HG02938 (cell line): ENCODE data around the gene HLA-F.

Source experiments
- ATAC-seq: cut with Tn5 transposase; IDR thresholded peaks from one replicate; pipeline ENCODE4 v1.9.1; 2021; ENCODE audit warnings: mild to moderate bottlenecking, moderate library complexity; ENCODE audit not compliant: unreplicated experiment

Gene HLA-F

DNA sequence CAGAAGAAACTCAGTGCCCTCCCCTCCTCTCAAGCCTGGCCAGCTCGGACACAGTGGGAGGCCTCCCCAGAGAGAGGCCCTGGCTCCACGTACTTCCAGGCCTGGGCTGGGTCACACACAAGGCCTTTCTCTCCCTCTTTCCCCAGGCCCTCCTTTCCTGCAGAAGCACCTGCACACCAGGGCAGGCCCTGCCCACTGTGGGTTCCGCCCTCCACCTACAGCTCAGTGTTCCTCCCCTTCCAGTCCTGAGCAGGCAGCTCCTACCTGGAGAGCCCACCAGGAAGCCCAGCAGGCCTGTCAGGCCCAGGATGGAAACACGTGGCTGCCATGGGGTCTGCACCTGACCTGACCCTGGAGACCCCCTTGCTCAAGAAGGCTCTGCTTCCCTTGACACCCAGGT, 18.9 kb downstream of the HLA-F start:
- ATAC-seq: no peak

DNA sequence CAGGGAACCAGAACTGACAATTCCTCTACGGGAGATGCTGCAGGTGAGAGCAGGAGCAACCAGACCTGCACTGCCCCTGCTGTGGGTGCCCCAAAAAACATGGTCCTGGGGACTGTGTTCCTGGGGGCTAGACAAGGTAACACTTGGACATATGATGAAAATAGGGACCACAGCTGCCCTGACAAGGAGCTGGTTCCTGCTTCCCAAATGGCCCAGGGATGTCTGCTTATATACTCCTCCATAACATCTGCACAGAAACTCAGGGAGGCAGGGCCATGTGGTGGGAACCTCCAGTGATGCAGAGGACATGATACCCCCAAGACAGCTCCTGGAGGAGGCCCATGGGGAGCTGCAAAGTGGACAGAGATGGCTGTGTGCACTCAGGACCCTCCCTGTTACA, 19.8 kb downstream of the HLA-F start:
- no peak for ATAC-seq

DNA sequence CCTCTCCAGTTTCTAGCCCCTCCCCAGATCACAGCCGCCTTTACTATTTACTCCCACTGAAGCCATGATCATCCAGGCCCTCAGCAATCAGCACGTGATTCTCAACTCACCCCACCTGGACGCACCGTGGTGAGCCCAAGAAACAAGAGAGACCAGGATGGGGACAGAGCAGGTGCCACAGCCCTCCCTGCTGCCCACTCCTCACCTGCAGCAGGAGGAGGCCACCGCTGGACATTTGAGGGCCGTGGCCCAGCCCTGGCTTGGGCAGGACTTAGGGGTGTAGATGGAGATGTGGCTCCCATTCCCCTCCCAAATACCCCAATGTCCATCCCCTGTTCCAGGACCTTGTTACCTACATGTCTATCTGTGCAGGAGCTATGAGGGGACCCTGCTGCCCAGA, 20.3 kb downstream of the HLA-F start:
- ATAC-seq: no peak

DNA sequence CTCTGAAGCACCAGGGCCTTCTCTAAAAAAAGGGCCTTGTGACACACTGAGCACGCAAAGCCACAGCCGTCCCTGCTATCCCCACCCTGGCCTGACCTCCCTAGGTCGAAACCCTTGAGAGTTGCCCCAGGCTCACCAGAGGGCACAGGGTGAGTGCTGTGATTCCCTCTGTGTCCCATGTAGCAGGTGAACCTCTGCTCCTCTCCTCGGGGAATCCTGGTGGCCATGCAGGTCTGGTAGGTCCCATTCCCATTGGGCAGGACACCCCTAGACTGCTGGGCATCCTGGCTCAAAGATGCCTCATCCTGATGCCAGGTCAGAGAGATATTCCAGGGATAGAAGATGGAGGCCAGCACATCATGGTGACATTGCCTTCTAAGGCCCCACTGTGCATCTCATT, 20.9 kb downstream of the HLA-F start:
- no peak for ATAC-seq

DNA sequence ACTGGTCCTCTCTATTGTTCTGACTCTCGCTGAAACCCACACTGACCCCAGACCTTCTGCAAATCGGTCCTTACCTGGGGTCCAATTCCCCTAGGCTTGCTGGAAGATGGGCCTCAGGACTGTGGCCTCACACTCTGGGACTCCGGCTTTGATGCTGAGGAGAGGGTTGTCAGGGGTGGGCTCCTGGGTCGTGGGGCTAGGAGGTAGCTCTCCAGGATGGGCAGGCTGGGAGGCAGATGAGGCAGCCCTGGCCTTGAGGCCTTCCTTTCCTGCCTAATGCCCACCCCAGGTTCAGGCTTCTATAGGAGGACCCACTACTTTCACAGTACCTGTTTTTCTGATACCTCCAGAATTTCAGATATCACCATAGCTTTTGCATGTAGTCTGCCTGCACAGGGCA, 21.4 kb downstream of the HLA-F start:
- ATAC-seq: no peak

DNA sequence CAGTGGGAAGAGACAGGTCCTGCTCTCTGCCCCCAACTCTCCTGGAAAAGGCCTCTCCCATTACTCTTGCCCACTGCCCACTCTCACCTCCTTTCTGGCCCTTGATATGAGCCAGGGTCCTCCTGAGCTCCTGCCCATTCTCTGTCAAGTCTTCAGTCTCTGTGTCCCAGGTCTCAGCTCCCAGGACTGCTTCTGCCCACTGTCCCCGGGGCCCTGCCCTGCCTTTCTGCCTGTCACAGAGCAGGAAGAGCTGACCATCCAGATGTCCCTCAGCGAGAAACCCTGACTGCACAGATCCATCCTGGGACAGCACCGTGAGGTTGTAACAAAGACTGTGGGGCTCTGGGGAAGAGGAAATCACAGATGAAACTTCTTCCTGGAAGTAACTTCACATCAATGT, 22.2 kb downstream of the HLA-F start:
- ATAC-seq: no peak

DNA sequence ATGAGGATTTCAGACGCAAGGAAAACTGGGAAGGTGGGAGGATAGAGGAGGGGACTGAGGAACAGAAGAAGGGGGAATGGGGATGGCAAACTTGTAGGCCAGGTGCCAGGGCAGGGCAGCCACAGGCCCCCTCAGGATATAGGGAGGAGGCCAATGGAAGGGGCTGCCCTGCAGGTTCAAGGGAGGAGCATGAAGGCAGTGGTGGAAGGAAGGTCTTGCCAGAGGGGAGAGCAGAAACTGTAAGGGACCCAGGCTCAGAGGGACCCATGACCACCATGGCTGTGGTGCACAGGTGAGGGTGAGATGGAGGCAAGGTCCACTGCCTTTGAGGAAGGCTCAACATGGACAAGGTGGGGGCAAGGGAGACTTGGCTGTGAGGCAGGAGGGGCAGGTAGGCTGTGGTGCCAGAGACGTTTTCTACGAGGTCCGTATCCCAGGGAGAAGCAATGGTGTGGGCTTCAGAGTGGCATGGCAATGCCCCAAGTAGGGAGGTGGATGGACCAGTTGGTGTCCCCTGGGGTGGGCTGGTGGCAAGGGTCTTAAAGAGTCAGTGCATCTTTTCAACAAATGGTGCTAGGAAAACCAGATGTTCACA, 22.7 kb downstream of the HLA-F start:
- no peak for ATAC-seq

DNA sequence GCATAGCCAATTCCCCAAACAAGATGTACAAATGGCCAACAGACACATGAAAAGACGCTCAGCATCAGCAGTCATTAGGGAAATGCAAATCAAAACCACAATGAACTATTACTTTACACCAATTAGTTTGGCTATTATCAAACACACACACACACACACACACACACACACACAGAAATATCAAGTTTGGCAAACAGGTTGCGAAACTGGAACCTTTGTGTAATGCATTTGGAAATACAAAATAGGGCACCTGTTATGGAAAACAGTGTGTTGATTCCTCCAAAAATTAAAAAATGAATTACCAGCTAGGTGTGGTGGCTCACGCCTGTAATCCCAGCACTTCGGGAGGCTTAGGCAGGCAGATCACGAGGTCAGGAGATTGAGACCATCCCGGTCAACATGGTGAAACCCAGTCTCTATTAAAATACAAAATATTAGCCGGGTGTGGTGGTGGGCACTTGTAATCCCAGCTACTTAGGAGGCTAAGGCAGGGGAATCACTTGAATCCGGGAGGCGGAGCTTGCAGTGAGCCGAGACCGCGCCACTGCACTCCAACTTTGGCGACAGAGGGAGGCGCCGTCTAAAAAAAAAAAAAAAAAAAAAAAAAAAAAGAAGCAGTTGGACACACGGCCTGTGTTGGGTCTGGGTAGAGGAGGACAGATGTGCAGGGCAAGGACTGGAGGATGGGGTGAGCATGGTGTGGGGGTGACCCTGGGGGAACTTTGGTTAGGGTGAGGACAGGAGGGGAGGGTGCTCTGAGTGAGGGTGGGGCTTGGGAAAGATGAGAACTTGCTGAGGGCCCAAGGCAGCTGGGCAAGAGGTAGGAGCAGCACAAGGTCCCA, 23.8 kb downstream of the HLA-F start:
- no peak for ATAC-seq

DNA sequence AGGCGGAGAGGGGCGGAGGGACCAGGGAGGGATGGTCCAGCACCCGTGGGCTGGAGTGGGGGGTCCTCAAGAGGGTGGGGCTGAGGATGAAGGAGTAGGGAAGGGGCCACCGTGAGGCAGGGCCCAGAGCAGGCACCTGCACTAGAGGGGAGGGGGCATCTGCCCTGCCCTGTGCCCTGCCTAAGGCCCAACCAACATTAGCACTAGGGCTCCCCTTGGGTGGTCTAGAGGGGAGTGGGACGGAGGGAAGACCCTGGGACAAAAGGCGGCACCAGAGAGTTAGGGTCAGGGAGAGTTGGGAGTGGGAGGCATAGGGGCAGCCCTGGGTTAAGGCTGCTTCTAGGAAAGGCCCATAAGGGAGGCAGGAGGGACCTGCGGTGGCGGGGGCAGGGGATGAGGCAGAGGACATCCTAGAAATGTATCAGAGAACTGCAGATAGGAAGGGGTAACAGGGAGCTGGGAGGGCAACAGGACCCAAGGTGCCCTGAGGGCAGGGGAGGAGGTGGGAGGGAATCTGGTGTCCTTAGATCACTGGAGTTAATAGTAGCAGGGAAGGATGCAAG, 24.5 kb downstream of the HLA-F start:
- ATAC-seq: no peak

DNA sequence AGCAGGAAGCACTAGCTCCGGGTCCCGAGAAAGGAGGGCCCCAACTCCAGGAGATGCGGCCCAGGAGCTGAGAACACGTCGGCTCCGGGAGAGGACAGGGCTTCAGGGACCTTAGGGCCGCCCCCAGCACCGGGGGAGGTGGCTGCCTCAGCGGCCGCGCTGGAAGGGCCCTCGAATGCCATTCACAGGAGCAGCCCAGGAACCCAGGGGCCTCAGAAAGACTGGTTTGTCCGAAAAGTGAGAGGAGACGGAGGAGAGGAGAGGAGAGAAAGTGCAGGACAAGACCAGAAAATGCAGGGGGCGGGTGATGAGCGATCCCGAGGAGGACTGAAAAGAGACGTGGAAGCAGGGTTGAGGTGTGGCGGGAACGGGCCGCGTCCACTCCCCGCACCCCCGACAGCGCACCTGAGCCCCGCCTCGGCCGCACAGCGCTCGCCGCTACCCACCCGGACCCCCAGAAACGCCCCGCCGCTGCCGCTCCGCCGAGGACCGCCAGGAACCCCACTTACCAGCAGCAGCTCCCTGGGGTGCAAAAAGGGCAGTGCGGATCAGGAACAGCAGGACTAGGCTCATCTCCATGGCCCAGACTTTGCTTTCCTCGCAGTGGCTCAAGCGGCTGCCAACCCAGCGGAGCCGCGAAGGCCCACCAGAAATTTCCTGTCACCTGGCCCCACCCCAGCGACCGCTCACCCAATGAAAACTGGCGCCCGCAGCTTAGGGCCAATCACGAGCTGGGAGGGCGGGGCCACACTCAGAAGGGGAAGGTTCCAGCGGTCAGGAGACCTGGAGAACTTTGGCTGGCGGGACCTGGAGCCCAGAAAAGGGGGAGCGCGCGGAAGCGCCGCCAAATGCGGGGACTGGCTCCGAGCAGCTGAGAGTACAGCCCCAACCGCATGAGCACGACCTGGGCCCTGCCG, 25.4 kb downstream of the HLA-F start:
- peak; percentile 81 for ATAC-seq

DNA sequence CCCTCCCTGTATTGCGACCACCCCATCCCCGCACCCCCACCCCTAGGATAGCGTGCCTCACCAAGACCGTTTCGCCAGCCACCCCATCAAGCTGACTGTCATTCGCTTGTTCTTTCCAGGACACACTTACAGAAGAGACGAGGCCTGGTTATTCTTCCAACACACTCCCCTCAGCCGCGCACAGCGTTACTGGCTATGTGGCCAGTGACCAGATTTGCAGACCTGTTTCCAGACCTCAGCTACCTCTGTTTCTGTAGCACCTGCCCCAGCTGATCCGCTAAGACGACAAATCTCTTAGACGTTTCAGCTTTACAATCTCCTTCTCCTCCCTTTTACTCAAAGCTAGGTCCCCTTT, 26.1 kb downstream of the HLA-F start:
- no peak for ATAC-seq

DNA sequence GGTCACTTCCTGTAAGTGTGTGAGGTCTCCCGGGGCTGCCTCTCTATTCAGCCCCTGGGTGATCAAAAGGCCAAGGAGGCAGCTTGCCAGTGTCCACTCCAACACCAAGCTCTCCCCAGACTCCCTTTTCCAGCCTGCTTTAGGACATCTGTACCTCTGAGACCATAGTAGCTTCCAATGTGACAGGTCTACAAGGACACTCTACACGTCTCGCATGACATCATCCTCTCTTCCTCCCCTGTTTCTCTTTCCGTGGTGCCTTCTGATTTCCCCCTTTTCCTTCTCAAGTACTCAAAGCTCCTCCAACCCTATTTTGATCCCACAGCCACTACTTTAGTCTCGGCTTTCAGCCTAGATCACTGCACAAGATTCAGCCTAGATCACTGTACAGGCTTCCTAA, 26.4 kb downstream of the HLA-F start:
- ATAC-seq: no peak

DNA sequence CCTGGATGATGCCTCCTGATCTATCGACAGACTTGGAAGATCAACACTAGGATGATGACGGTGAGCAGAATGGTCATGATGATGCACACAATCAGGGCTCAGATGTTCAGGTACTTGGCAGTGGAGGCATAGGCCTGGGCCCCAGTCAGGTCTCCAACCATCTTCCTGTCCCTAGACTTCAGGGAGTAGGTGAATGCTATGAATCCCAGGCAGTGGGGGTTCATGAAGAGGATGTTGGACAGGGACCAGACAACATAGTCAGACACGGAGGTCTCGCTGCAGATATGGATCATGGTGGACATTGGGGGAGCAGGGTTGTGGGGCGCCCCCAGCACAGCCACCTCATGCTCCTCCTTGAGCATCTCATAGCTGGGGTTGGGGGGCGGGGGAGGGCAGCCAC, 27.5 kb downstream of the HLA-F start:
- no peak for ATAC-seq

DNA sequence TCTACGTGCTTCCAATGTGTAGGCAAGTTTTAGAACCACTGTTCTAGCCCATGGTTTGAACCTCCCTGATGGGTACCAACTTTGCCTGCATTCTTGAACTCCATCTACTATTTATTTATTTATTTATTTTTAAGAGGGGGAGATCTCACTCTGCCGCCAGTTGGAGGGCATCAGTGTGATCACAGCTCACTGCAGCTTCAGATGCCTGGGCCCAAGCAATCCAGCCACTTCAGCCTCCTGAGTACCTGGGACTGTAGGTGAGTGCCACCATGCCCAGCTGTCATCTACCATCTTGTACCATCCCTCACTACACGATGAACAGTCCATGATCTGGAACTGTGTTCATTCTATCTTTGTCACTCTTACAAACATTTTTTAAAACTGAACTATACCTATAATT, 28.2 kb downstream of the HLA-F start:
- ATAC-seq: no peak

DNA sequence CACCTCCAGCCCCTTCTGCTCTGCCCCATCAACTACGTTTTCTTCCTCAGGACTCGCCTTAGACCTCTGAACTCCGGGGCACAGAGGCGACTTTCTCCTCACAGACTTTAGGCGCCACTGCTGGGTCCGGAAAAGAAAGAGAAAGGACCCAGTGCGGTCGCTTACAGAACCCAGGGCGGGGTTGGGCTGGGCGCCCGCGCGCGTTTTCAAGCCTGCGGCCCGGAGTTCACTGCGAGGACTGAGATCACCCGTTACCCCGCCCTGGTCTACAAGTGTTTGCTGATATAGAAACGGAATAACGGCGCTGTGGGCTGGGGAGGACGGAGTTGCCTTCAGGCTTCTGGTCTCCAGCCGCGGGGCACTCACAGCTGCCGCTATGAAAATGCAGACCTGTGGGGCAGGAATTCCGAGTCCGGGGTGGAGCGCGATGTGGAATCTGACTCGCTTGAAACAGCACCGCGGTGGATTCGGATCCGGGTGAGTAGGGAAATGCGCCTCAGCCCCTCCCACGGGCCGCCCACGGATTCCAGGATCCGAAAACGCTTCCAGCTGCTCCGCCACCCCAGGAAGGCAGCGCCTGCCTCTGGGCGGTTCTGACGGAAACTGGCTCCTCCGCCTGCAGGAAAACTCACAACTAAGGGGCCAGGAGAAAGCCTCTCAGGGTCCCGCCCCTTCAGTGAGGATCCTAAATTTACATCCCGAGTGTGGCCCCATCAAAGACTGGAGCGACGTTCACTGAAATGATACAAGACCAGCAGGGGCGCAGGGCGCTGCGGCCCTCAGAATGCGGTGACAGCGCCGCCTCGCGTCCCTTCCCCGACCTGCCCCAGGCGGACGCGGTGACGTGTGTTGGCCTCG, 29.4 kb downstream of the HLA-F start:
- peak; percentile 55 for ATAC-seq

DNA sequence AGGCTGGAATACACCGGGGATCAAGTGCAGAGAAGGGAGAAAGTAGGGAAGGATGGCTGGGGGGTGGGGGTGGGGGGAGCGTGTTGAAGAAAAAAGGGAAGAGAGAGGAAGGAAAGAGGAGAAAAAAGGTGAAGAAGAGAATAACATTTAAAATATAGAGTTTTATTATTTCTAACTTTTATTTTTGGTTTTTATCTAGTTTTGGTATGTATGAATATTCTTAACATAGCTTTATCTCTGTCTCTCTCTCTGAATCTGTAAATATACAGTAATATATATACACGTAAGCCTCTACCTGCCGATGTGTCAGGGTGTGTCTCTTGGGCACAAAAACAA, 30.0 kb downstream of the HLA-F start:
- no peak for ATAC-seq

DNA sequence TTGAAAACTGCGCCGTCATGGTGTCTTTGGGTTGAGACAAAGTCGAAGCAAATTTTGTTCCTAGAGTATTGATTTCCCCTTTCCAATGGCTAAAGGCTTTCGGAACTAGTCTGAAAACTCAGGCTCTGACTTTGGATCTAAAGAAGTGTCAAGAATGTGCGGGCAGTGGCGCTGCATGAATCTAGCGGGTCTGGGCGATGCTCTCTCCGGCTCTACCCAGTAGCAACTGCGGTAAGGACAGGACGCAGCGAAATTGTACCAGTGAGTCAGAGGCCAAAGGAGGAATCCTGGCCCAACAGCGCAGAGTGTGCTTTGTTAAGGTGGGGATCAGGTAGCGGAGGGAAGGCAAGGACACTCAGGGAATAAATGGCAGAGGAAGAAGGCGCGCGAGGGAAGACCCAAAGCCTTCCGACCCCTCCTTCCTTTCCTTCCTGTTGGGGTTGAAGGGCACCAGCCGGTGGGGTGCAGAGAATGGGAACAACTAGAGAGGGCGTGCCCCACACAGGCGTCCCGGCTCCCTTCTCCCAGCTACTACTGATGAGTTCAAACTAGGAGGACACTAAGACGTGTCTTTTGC, 32.1 kb downstream of the HLA-F start:
- ATAC-seq: no peak

DNA sequence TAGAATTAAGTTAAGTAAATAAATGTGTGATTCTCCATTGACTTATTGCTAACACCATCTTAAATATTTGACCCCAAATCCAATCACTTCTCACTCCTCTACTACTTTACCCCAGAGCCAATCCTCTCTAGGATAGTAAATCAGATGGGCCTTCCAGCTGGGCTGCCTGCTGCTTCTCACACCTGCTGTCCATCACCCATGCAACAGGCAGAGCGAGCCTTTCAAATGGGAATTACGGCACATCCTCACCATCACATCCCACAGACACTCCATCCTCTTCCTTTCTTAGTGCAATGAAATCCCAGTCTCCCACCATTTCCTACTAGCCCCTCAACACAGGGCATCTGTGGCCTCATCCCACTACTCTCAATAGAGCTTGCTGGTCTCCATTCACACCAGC, 34.0 kb downstream of the HLA-F start:
- no peak for ATAC-seq

DNA sequence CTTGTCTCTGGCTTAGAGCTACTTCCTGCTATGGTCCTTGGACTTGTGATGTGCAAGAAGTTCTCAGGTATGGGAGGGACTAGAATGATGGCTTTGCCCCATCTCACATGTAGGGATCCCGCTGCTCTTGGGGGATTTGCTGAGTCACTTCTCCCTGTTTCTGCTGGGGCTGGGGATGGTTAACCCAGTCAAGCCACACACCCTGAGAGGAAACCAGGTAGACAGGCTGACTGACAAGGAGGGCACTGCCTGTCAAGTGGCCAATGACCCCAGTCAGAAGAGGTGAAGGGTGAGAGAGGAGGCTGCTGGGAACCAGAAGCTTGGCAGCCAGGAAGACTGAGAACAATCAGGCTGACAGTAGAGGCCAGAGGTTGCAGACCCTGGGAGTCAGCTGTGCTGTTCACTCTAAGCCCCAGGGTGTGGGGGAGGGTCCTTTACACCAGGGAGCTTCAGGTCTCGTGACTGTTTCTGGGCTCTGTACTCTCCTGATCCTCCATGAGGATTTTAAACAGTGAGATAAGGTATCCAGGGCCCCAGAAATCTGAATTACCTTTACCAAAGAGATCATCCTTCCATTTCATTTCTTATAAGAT, 34.6 kb downstream of the HLA-F start:
- ATAC-seq: no peak

DNA sequence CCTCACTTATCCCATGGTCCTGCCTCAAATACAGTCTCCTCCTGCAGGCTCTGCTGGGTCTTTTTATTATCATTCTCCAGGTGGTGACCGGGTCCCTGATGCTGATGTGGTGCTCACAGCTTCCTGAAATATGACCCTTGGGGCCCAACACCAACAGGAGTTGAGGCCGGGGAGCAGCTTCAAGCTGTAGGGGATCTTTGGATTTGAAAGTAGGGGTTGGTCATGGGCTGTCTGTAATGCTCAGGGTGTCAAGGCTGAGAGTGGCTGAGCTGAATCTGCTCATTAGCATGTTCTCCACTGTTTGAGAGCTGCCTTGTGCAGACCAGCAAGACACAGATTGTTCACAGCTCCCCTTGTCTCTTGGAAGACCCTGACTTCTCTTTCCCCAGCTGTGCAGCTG, 35.5 kb downstream of the HLA-F start:
- no peak for ATAC-seq
